Measurements from ENCODE around the gene MORC2.

Gene MORC2

DNA sequence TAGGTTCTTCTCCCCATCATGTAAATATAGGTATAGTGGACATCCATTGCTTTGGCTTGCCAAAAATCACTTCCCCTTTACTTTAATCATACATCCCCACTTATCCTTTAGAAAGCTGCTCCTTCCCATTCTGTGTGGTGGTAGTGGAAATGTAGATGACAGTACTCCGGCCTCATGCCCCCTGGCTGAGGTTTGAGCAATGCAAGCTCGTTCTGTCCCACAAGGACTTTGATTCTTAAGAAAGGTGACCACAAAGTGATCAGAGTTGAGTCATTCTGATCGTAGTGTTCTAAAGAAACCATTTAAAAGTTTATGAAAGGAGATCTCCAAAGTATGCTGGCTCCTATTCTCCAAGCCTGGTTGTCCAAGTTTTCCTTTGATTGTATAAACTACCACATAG is 11.4 kb upstream of the MORC2 start:
- H3K27ac ChIP-seq (ENCODE audit: low read depth, low read length, poor library complexity, severe bottlenecking), result no peak overlapping the region
- TF ChIP-seq EZH2 (IDR thresholded peaks at IDR 0.05; ENCODE audit: borderline replicate concordance, low read length) (no peak), CTCF (IDR thresholded peaks at IDR 0.05; ENCODE audit: low read length) (no peak)
- peaks cover 48% of the 10 kb centered on the region for H3K9me3 ChIP-seq (ENCODE audit: low read length)
- no peaks in the 10 kb centered on the region for H3F3A ChIP-seq (ENCODE audit: insufficient read depth, low read length)
- H3K4me1 ChIP-seq (ENCODE audit: insufficient read depth, low read length, severe bottlenecking), result no peaks in the 10 kb centered on the region
- no peaks in the 10 kb centered on the region for H3K27me3 ChIP-seq (ENCODE audit: insufficient read depth, low read length)
- no peaks in the 10 kb centered on the region for H4K20me1 ChIP-seq (ENCODE audit: insufficient read depth, low read length)
- H3K4me3 ChIP-seq (ENCODE audit: low read depth, low read length, poor library complexity, severe bottlenecking), result no peak overlapping the region
- no peak overlapping the region for H2AFZ ChIP-seq (ENCODE audit: low read length)
- H3K4me2 ChIP-seq (ENCODE audit: low read length), result no peak overlapping the region
- H3K9me2 ChIP-seq (ENCODE audit: low read depth, low read length), result no peaks in the 10 kb centered on the region
- peaks cover 34% of the 10 kb centered on the region for H3K36me3 ChIP-seq (ENCODE audit: insufficient read depth, low read length)
- no peak overlapping the region for H3K9ac ChIP-seq (ENCODE audit: low read length)
- no peaks in the 10 kb centered on the region for H3K79me2 ChIP-seq (ENCODE audit: insufficient read depth, low read length)

DNA sequence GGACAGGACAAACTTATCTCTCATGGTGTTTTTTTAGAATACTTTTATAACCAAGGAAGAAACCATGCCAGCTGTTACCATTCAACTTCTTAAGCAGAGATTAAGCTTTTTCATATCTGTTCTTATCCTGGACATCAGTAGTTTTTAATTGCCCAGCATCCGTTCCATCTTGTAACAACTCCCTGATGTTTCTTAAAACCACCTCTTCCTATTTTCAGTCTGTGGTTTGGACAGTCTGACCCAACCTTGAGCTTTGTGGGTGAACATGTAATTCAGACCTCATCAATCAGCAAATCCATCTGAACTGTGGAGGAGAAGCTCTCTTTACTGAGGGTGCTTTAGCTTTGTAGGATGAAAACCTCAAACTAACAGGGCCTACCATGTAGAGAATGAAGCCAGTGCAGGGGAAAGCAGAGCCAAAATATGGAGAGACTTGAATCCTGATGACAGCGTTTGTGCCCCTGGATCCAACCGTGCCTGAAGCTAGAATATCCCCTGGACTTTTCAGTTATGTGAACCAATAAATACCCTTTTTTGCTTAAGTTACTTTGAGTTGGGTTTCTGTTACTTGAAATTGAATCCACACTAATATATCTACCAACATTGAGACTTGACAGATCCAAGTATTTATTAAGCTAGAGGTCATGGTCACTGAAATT is 9.9 kb upstream of the MORC2 start:
- H2AFZ ChIP-seq (ENCODE audit: low read length), result no peak overlapping the region
- H3K4me2 ChIP-seq (ENCODE audit: low read length), result no peak overlapping the region
- H3K9ac ChIP-seq (ENCODE audit: low read length), result no peak overlapping the region
- peaks cover 49% of the 10 kb centered on the region for H3K36me3 ChIP-seq (ENCODE audit: insufficient read depth, low read length)
- no peaks in the 10 kb centered on the region for H3K79me2 ChIP-seq (ENCODE audit: insufficient read depth, low read length)
- no peaks in the 10 kb centered on the region for H3K9me2 ChIP-seq (ENCODE audit: low read depth, low read length)
- H3F3A ChIP-seq (ENCODE audit: insufficient read depth, low read length), result no peaks in the 10 kb centered on the region
- H3K9me3 ChIP-seq (ENCODE audit: low read length), result peaks cover 62% of the 10 kb centered on the region
- no peaks in the 10 kb centered on the region for H3K4me1 ChIP-seq (ENCODE audit: insufficient read depth, low read length, severe bottlenecking)
- no peaks in the 10 kb centered on the region for H3K27me3 ChIP-seq (ENCODE audit: insufficient read depth, low read length)
- no peaks in the 10 kb centered on the region for H4K20me1 ChIP-seq (ENCODE audit: insufficient read depth, low read length)
- TF ChIP-seq CTCF (IDR thresholded peaks at IDR 0.05; ENCODE audit: low read length), result no peak
- TF ChIP-seq EZH2 (IDR thresholded peaks at IDR 0.05; ENCODE audit: borderline replicate concordance, low read length), result no peak
- H3K27ac ChIP-seq (ENCODE audit: low read depth, low read length, poor library complexity, severe bottlenecking), result no peak overlapping the region
- no peak overlapping the region for H3K4me3 ChIP-seq (ENCODE audit: low read depth, low read length, poor library complexity, severe bottlenecking)

DNA sequence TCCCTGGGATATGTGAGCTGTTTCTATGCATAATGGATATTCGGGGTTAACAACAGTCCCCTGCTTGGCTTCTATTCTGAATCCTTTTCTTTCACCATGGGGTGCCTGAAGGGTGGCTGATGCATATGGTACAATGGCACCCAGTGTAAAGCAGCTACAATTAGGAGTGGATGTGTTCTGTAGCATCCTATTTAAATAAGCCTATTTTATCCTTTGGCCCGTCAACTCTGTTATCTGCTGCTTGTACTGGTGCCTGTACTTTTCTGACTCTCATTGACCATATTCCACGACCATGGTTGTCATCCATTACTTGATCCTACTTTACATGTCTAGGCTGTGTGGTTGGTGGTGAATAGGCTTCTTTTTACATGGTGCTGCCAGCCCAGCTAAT is 1.8 kb upstream of the MORC2 start:
- TF ChIP-seq CTCF (IDR thresholded peaks at IDR 0.05; ENCODE audit: low read length) (no peak), EZH2 (IDR thresholded peaks at IDR 0.05; ENCODE audit: borderline replicate concordance, low read length) (no peak)
- Histone ChIP-seq H3K4me1 (ENCODE audit: insufficient read depth, low read length, severe bottlenecking) (peaks cover 17% of the 10 kb centered on the region), H3K9me3 (ENCODE audit: low read length) (peaks cover 62% of the 10 kb centered on the region), H3K4me2 (ENCODE audit: low read length) (peak overlapping the region; percentile 82), H3K9ac (ENCODE audit: low read length) (peak overlapping the region; percentile 73; the same call in 1 of the 2 replicates), H3F3A (ENCODE audit: insufficient read depth, low read length) (no peaks in the 10 kb centered on the region), H3K4me3 (ENCODE audit: low read depth, low read length, poor library complexity, severe bottlenecking) (peak overlapping the region; percentile 75), H3K36me3 (ENCODE audit: insufficient read depth, low read length) (peaks cover 84% of the 10 kb centered on the region), H2AFZ (ENCODE audit: low read length) (no peak overlapping the region), H3K9me2 (ENCODE audit: low read depth, low read length) (no peaks in the 10 kb centered on the region), H4K20me1 (ENCODE audit: insufficient read depth, low read length) (no peaks in the 10 kb centered on the region), H3K27ac (ENCODE audit: low read depth, low read length, poor library complexity, severe bottlenecking) (no peak overlapping the region), H3K27me3 (ENCODE audit: insufficient read depth, low read length) (no peaks in the 10 kb centered on the region), H3K79me2 (ENCODE audit: insufficient read depth, low read length) (peaks cover 29% of the 10 kb centered on the region)

All from OCI-LY1 (cell line).